ENCODE measurements around the gene C20orf202. TPM values are rescaled to one million over a fixed set of nuclear protein-coding genes. Genes with fewer than 3 reads are reported as not detected.
A peak's percentile ranks its signal among the peaks of the same experiment; 100 is the strongest.

Gene C20orf202
- total RNA-seq, 4 donors from 2014 or later: 0.73 to 0.83 TPM; not detected in 2

DNA sequence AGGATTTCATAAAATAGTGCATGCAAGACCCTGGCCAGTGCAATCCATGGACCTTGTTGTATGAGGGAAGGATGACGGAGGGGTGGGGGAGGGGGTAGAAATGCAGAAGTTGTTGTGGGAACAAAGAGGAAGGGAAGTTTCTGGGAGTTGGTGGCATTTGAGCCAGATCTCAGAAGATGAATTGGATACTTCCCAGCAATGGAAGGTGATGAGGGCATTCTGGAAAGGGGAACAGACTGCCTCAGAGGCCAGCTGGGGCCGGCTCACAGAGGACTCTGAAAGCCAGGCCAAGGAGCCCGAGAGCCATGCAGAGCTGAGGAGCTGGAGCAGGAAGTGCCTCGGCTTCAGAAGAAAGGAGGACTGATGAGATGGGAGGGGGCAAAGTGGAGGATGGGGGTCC lies 21.1 kb upstream of the C20orf202 start:
- DNase-seq: no peak
- Histone ChIP-seq H3K36me3 (no peaks in the 10 kb centered on the region), H3K4me3 (no peak overlapping the region), H3K9me3 (no peaks in the 10 kb centered on the region), H3K27ac (no peak overlapping the region), H3K4me1 (peaks cover 0 to 11% of the 10 kb centered on the region in 2 donors), H3K27me3 (peaks cover 3% of the 10 kb centered on the region in 2 donors)
- no peak for TF ChIP-seq POLR2A (IDR thresholded peaks at IDR 0.05)
- TF ChIP-seq, protein P1, sequence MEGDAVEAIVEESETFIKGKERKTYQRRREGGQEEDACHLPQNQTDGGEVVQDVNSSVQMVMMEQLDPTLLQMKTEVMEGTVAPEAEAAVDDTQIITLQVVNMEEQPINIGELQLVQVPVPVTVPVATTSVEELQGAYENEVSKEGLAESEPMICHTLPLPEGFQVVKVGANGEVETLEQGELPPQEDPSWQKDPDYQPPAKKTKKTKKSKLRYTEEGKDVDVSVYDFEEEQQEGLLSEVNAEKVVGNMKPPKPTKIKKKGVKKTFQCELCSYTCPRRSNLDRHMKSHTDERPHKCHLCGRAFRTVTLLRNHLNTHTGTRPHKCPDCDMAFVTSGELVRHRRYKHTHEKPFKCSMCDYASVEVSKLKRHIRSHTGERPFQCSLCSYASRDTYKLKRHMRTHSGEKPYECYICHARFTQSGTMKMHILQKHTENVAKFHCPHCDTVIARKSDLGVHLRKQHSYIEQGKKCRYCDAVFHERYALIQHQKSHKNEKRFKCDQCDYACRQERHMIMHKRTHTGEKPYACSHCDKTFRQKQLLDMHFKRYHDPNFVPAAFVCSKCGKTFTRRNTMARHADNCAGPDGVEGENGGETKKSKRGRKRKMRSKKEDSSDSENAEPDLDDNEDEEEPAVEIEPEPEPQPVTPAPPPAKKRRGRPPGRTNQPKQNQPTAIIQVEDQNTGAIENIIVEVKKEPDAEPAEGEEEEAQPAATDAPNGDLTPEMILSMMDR (IDR thresholded peaks at IDR 0.05): no peak
- intact Hi-C loops (cut with DNase I; ENCODE audit: low total_unique reads): no loop called here

DNA sequence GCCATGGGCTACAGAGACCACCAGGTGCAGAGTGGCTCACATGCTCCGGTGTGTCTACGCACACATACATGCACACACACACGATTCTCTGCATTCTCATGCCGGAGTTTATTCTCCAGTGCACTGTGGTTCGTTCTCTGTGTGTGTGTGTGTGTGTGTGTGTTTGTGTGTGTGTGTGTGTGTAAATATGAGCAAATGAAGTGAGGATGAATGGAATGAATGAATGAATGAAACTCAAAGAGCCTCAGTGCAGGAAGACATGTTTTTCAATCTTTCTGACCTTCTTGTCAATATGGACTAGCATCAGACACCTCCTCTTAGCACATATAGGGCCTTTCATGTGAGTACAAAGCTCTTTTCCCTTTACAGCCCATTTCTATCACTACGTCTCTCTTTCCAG lies 20.1 kb upstream of the C20orf202 start:
- intact Hi-C loops (cut with DNase I; ENCODE audit: low total_unique reads): no loop called here
- TF ChIP-seq, protein P1 (IDR thresholded peaks at IDR 0.05): no peak
- TF ChIP-seq POLR2A (IDR thresholded peaks at IDR 0.05): no peak
- H3K27ac ChIP-seq: no peak overlapping the region

DNA sequence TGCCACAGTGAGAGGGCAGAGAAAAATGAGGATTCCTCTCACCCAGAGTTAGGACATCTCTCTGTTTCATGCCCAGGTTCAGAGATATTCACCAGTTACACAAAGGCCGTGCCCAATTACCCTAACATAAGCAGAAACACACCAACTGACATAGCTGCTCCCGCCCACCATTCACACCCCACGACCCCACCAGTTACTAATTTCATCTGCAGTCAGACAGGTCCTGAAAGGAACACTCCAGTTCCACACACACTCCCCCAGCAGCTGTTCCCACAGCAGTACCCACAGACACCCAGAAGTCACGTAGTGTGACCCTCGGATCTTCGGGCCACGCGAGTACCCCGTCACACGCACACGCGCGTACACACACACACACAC lies 19.0 kb upstream of the C20orf202 start:
- Histone ChIP-seq H3K27ac (no peak overlapping the region), H3K4me1 (peaks cover 0 to 11% of the 10 kb centered on the region in 2 donors), H3K4me3 (no peak overlapping the region), H3K36me3 (no peaks in the 10 kb centered on the region), H3K9me3 (no peaks in the 10 kb centered on the region), H3K27me3 (peaks cover 3% of the 10 kb centered on the region in 2 donors)
- TF ChIP-seq POLR2A (IDR thresholded peaks at IDR 0.05): no peak
- TF ChIP-seq, protein P1 (IDR thresholded peaks at IDR 0.05): no peak
- intact Hi-C loops (cut with DNase I; ENCODE audit: low total_unique reads): no loop called here
- no peak for DNase-seq

More for the DNA sequence above, 20.1 kb upstream of the C20orf202 start:
- H3K9me3 ChIP-seq: no peaks in the 10 kb centered on the region
- peaks cover 0 to 11% of the 10 kb centered on the region in 2 donors for H3K4me1 ChIP-seq
- no peak for DNase-seq
- H3K36me3 ChIP-seq: no peaks in the 10 kb centered on the region
- peaks cover 3% of the 10 kb centered on the region in 2 donors for H3K27me3 ChIP-seq
- H3K4me3 ChIP-seq: no peak overlapping the region

DNA sequence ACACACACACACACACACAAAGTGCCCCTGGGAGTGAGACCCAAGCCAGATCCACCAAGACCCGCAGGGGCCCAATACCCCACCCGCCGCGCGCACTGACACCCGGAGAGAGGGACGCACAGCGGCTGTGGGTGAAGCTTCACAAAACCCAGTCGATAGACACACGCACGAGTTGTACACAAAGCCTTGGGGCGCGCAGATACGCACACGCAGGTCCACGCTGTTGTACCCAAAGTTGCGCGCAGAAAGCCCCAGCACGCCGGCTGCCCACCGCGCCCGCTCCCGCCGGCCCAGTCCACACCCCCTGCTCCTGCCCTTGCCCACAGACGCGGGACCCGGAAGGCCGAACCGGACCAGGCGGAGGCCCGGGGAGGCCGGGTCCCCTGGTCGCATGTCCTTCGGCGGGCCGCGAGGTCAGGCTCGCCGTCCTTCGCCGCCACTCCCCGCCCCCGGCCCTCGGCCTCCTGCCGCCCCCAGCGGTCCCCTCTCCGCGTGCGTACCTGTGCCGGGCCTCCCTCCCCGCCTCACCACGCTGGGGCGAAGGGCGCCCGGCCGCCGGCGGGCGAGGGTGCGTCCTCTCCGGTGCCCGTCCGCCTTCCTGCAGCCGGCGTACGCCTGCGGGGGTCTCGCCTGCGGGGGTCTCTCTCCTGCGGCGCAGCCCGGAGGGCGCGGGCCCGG lies 18.5 kb upstream of the C20orf202 start, which contains the start of gene TMEM74B:
TSS of gene TMEM74B (minus strand) at position 344 of the 678 bp plus-strand sequence. CDS start 1,180 bp downstream, outside the sequence.
- TF ChIP-seq, protein P1 (IDR thresholded peaks at IDR 0.05): no peak
- no peak for TF ChIP-seq POLR2A (IDR thresholded peaks at IDR 0.05)
- Histone ChIP-seq H3K4me1 (peaks cover 0 to 11% of the 10 kb centered on the region in 2 donors), H3K9me3 (no peaks in the 10 kb centered on the region), H3K36me3 (no peaks in the 10 kb centered on the region), H3K4me3 (peak within 1 kb of the TSS; percentile 9 to 20), H3K27me3 (peaks cover 3% of the 10 kb centered on the region in 2 donors), H3K27ac (no peak within 1 kb of the TSS)
- intact Hi-C loops (cut with DNase I; ENCODE audit: low total_unique reads): no loop called here
- DNase-seq: no peak

DNA sequence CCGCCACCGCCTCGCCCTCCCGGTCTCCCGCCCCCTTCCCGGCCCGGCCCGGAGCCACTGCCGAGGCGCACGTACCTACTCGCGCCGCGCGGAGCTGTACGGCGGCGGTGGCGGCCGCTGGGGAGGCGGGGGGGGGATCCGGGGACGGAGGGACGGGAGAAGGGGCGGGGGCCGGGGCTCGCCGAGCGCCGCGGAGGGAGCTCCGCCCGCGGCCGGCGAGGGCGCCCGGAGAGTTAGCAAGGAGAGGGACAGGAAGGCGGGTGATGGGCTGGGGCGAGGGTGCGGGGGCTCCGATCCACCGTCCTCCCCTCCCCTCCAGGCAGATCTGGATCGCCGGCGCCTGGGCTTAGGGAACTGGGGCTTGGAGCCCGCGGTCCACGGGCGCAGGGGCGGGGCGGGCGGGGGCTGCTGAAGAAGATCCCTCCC lies 17.9 kb upstream of the C20orf202 start:
- no peaks in the 10 kb centered on the region for H3K9me3 ChIP-seq
- no peak for DNase-seq
- intact Hi-C loops (cut with DNase I; ENCODE audit: low total_unique reads): no loop called here
- peaks cover 3% of the 10 kb centered on the region in 2 donors for H3K27me3 ChIP-seq
- H3K27ac ChIP-seq: no peak overlapping the region
- H3K4me3 ChIP-seq: peak overlapping the region; percentile 9 to 20
- TF ChIP-seq, protein P1 (IDR thresholded peaks at IDR 0.05): no peak
- no peaks in the 10 kb centered on the region for H3K36me3 ChIP-seq
- peaks cover 0 to 11% of the 10 kb centered on the region in 2 donors for H3K4me1 ChIP-seq
